Chondrocyte (in vitro differentiated cells): ENCODE results near the gene SIT1. TPM values are rescaled to one million over a fixed set of nuclear protein-coding genes. Genes with fewer than 3 reads are reported as not detected.
A peak's percentile ranks its signal among the peaks of the same experiment; 100 is the strongest.

Source experiments
- DNase-seq: peaks from one replicate; pipeline ENCODE4 v3.0.0; 2021; ENCODE audit warnings: mixed read lengths, low spot score
- H3K27ac Mint-ChIP-seq: one replicate; pipeline ENCODE4 v1.8.0; 2021; ENCODE audit warnings: mild to moderate bottlenecking, moderate library complexity, mixed read lengths; ENCODE audit not compliant: unreplicated experiment
- H3K27me3 Mint-ChIP-seq: 2 replicates; pipeline ENCODE4 v1.8.0; 2021; ENCODE audit warnings: low read depth, mixed read lengths
- H3K36me3 Mint-ChIP-seq: 2 replicates; pipeline ENCODE4 v1.8.0; 2021; ENCODE audit warnings: low read depth, mixed read lengths
- H3K4me1 Mint-ChIP-seq: 2 replicates; pipeline ENCODE4 v1.8.0; 2021; ENCODE audit warnings: low read depth, mild to moderate bottlenecking, mixed read lengths
- H3K4me3 Mint-ChIP-seq: one replicate; pipeline ENCODE4 v1.8.0; 2021; ENCODE audit warnings: mild to moderate bottlenecking, moderate library complexity, mixed read lengths; ENCODE audit not compliant: unreplicated experiment
- H3K9me3 Mint-ChIP-seq: 2 replicates; pipeline ENCODE4 v1.8.0; 2021; ENCODE audit warnings: low read depth, mixed read lengths
- total RNA-seq: library from RNA; stranded (reverse); gene quantifications from 3 replicates; pipeline ENCODE4 v1.2.1, GENCODE V29; 2021
- TF ChIP-seq, protein P1 (sequence below): fragments of 200-600 bp; sonication (generic); IDR thresholded peaks from 2 replicates; pipeline ENCODE4 v1.5.0; 2021; ENCODE audit warnings: antibody characterized with exemption, mild to moderate bottlenecking, moderate library complexity

SIT1 gene
- total RNA-seq, 1 donor from 2014 or later: not detected

DNA sequence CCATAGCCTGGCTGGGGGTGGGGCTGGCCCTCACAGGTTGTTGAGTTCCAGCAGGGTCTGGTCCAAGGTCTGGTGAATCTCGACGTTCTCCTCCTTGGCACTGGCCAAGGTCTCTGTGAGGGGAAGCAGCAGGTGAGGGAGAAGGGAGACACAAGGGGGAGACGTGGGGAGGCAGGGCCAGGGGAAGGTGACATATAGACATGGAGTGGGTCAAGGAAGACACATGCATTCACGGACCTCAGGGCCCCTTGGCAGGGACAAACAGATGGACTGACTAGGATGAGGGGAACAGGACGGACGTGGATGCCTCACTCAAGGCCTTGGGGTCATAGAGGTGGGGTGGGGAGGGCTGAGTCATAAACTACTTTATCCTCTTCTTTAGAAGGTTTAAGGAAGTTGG lies 31.3 kb upstream of the SIT1 start:
- H3K9me3 Mint-ChIP-seq: no peaks in the 10 kb centered on the region
- DNase-seq: no peak
- H3K4me3 Mint-ChIP-seq: peak overlapping the region; percentile 16
- TF ChIP-seq, protein P1, sequence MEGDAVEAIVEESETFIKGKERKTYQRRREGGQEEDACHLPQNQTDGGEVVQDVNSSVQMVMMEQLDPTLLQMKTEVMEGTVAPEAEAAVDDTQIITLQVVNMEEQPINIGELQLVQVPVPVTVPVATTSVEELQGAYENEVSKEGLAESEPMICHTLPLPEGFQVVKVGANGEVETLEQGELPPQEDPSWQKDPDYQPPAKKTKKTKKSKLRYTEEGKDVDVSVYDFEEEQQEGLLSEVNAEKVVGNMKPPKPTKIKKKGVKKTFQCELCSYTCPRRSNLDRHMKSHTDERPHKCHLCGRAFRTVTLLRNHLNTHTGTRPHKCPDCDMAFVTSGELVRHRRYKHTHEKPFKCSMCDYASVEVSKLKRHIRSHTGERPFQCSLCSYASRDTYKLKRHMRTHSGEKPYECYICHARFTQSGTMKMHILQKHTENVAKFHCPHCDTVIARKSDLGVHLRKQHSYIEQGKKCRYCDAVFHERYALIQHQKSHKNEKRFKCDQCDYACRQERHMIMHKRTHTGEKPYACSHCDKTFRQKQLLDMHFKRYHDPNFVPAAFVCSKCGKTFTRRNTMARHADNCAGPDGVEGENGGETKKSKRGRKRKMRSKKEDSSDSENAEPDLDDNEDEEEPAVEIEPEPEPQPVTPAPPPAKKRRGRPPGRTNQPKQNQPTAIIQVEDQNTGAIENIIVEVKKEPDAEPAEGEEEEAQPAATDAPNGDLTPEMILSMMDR: no peak
- H3K27me3 Mint-ChIP-seq: no peaks in the 10 kb centered on the region
- H3K27ac Mint-ChIP-seq: peak overlapping the region; percentile 80
- H3K4me1 Mint-ChIP-seq: peaks cover 78% of the 10 kb centered on the region
- H3K36me3 Mint-ChIP-seq: peaks cover 38% of the 10 kb centered on the region

DNA sequence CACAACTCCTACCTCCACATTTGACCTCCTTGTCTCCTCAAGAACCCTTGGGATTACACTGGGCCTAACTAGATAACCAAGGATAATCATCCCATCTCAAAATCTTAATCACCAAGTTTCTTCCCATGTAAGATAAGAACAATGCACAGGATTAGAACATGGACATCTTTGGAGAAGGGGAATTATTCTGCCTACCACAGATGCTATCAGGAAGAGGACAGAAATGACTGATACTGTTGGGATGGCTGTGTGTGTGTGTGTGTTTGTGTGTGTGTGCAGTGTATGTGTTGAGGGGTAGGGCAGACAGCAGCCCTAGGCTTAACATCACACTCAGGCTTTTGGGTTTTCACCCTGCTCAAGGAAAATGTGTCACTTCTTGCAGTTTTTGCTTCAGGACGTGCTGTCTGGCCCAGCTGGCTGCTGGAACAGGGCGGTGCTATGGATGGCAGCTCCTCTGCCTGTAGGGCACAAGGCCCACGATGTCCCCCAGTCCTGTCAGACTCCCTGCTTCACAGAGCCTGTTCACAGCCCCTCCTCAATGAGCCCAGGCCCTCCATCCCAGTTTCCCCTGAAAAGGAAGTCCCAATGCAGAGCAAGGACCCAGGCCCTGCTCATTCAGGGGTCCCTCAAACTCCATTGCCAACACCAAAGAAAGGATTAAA lies 30.7 kb upstream of the SIT1 start:
- H3K27me3 Mint-ChIP-seq: no peaks in the 10 kb centered on the region
- no peak overlapping the region for H3K4me3 Mint-ChIP-seq
- peaks cover 72% of the 10 kb centered on the region for H3K4me1 Mint-ChIP-seq
- H3K36me3 Mint-ChIP-seq: peaks cover 35% of the 10 kb centered on the region
- no peaks in the 10 kb centered on the region for H3K9me3 Mint-ChIP-seq
- H3K27ac Mint-ChIP-seq: peak overlapping the region; percentile 80
- TF ChIP-seq, protein P1: no peak
- DNase-seq: no peak

DNA sequence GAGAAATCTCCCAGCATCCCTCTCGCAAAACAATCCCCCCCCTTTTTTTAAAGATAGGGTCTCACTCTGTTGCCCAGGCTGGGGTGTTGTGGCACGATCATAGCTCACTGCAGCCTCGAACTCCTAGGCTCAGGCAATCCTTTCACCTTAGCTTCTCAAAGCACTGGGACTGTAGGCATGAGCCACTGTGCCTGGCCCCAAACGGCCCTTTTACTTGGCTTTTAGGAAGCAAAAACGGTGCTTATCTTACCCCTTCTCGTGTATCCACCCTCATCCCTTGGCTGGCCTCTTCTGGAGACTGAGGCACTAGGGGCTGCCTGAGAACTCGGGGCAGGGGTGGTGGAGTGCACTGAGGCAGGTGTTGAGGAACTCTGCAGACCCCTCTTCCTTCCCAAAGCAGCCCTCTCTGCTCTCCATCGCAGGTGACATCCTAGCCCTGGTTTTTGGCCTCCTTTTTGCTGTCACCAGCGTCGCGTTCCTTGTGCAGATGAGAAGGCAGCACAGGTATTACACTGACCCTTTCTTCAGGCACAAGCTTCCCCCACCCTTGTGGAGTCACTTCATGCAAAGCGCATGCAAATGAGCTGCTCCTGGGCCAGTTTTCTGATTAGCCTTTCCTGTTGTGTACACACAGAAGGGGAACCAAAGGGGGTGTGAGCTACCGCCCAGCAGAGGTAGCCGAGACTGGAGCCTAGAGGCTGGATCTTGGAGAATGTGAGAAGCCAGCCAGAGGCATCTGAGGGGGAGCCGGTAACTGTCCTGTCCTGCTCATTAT lies 29.8 kb upstream of the SIT1 start:
- H3K4me3 Mint-ChIP-seq: no peak overlapping the region
- DNase-seq: no peak
- H3K36me3 Mint-ChIP-seq: peaks cover 28% of the 10 kb centered on the region
- peaks cover 67% of the 10 kb centered on the region for H3K4me1 Mint-ChIP-seq
- peak overlapping the region; percentile 60 for H3K27ac Mint-ChIP-seq
- TF ChIP-seq, protein P1: no peak
- no peaks in the 10 kb centered on the region for H3K27me3 Mint-ChIP-seq
- no peaks in the 10 kb centered on the region for H3K9me3 Mint-ChIP-seq

DNA sequence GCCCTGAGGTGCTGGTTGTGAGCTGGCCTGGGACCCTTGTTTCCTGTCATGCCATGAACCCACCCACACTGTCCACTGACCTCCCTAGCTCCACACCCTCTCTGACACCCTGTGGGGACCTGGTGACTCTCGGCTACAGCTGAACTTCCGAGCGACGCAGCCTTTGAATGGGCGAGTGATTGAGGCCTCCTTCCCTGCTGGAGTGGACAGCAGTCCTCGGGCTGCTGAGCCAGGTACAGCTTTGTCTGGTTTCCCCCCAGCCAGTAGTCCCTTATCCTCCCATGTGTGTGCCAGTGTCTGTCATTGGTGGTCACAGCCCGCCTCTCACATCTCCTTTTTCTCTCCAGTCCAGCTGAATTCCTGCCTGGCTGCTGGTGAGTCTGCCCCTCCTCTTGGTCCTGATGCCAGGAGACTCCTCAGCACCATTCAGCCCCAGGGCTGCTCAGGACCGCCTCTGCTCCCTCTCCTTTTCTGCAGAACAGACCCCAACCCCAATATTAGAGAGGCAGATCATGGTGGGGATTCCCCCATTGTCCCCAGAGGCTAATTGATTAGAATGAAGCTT lies 29.1 kb upstream of the SIT1 start:
- TF ChIP-seq, protein P1: no peak
- Mint-ChIP-seq H3K27ac (peak overlapping the region; percentile 58), H3K9me3 (no peaks in the 10 kb centered on the region), H3K36me3 (peaks cover 25% of the 10 kb centered on the region), H3K4me3 (no peak overlapping the region), H3K4me1 (peaks cover 61% of the 10 kb centered on the region), H3K27me3 (no peaks in the 10 kb centered on the region)
- DNase-seq: no peak

DNA sequence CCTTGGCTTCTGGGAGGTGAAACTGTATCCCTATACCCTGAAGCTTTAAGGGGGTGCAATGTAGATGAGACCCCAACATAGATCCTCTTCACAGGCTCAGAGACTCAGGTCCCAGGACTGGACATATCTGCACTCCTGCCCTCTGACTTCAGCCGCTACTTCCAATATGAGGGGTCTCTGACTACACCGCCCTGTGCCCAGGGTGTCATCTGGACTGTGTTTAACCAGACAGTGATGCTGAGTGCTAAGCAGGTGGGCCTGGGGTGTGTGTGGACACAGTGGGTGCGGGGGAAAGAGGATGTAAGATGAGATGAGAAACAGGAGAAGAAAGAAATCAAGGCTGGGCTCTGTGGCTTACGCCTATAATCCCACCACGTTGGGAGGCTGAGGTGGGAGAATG lies 28.4 kb upstream of the SIT1 start:
- Mint-ChIP-seq H3K4me3 (no peak overlapping the region), H3K27me3 (no peaks in the 10 kb centered on the region), H3K36me3 (peaks cover 21% of the 10 kb centered on the region), H3K9me3 (no peaks in the 10 kb centered on the region), H3K4me1 (peaks cover 57% of the 10 kb centered on the region), H3K27ac (peak overlapping the region; percentile 70)
- no peak for DNase-seq
- TF ChIP-seq, protein P1: no peak
